ENCODE data around the gene TRPC4AP. TPM values are rescaled to one million over a fixed set of nuclear protein-coding genes. Genes with fewer than 3 reads are reported as not detected.

TRPC4AP gene
- total RNA-seq, 3 donors from 2014 or later (not counting 1 experiment from before 2014, with no cell fraction given), result 72.3 to 79.0 (median 74.4) TPM

- Mint-ChIP-seq H3K27me3 (ENCODE audit: low read depth in 2 of 2) (no peaks in the 10 kb centered on the region), H3K27ac (no peak overlapping the region), H3K4me1 (peaks cover 0 to 5% of the 10 kb centered on the region in 2 donors), H3K36me3 (peaks cover 11% of the 10 kb centered on the region), H3K4me3 (no peak overlapping the region), H3K9me3 (no peaks in the 10 kb centered on the region)
- no peak for DNase-seq
- no peak overlapping the region for H3K4me3 ChIP-seq (ENCODE audit: low read length)
- WGBS (ENCODE audit: insufficient coverage), result 95% methylated on average over 20 of the region's 20 CpGs
- no peak for TF ChIP-seq CTCF (IDR thresholded peaks at IDR 0.05)
- intact Hi-C loops (cut with micrococcal nuclease), result no loop called here
- no peak for ATAC-seq
- H3K27ac ChIP-seq (ENCODE audit: low read length), result no peak overlapping the region
- H3K4me1 ChIP-seq (ENCODE audit: control insufficient read depth, insufficient read depth, low read length), result no peaks in the 10 kb centered on the region
- H3K36me3 ChIP-seq (ENCODE audit: control insufficient read depth, insufficient read depth, low read length), result peaks cover 90% of the 10 kb centered on the region
- no peaks in the 10 kb centered on the region for H3K27me3 ChIP-seq (ENCODE audit: control insufficient read depth, insufficient read depth, low read length)
- no peaks in the 10 kb centered on the region for H3K9me3 ChIP-seq (ENCODE audit: control insufficient read depth, insufficient read depth, low read length)
Measured at GRCh38 chr20:35004749-35005462, 87.7 kb downstream of the TRPC4AP start.

GRCh38 chr20:35004051-35004725, 88.4 kb downstream of the TRPC4AP start:
- intact Hi-C loops (cut with micrococcal nuclease), result no loop called here
- WGBS (ENCODE audit: insufficient coverage), result 90% methylated on average over 18 of the region's 18 CpGs
- ATAC-seq, result no peak
- no peaks in the 10 kb centered on the region for H3K27me3 Mint-ChIP-seq (ENCODE audit: low read depth in 2 of 2)
- H3K9me3 ChIP-seq (ENCODE audit: control insufficient read depth, insufficient read depth, low read length), result no peaks in the 10 kb centered on the region
- H3K4me1 Mint-ChIP-seq, result peaks cover 0 to 5% of the 10 kb centered on the region in 2 donors
- H3K4me3 Mint-ChIP-seq, result no peak overlapping the region
- no peaks in the 10 kb centered on the region for H3K27me3 ChIP-seq (ENCODE audit: control insufficient read depth, insufficient read depth, low read length)
- H3K36me3 ChIP-seq (ENCODE audit: control insufficient read depth, insufficient read depth, low read length), result peaks cover 86% of the 10 kb centered on the region
- no peak for DNase-seq
- no peak overlapping the region for H3K4me3 ChIP-seq (ENCODE audit: low read length)
- no peaks in the 10 kb centered on the region for H3K4me1 ChIP-seq (ENCODE audit: control insufficient read depth, insufficient read depth, low read length)
- no peaks in the 10 kb centered on the region for H3K9me3 Mint-ChIP-seq
- no peak overlapping the region for H3K27ac ChIP-seq (ENCODE audit: low read length)
- TF ChIP-seq CTCF (IDR thresholded peaks at IDR 0.05), result no peak
- H3K36me3 Mint-ChIP-seq, result peaks cover 8% of the 10 kb centered on the region
- H3K27ac Mint-ChIP-seq, result no peak overlapping the region

GRCh38 chr20:35003211-35004031, 89.2 kb downstream of the TRPC4AP start:
- H3K36me3 ChIP-seq (ENCODE audit: control insufficient read depth, insufficient read depth, low read length), result peaks cover 79% of the 10 kb centered on the region
- H3K4me1 ChIP-seq (ENCODE audit: control insufficient read depth, insufficient read depth, low read length), result no peaks in the 10 kb centered on the region
- H3K27ac ChIP-seq (ENCODE audit: low read length), result no peak overlapping the region
- intact Hi-C loops (cut with micrococcal nuclease), result no loop called here
- no peak overlapping the region for H3K27ac Mint-ChIP-seq
- peaks cover under 1 to 5% of the 10 kb centered on the region in 2 donors for H3K4me1 Mint-ChIP-seq
- H3K27me3 ChIP-seq (ENCODE audit: control insufficient read depth, insufficient read depth, low read length), result no peaks in the 10 kb centered on the region
- H3K9me3 ChIP-seq (ENCODE audit: control insufficient read depth, insufficient read depth, low read length), result no peaks in the 10 kb centered on the region
- H3K4me3 ChIP-seq (ENCODE audit: low read length), result no peak overlapping the region
- TF ChIP-seq CTCF (IDR thresholded peaks at IDR 0.05), result no peak
- H3K9me3 Mint-ChIP-seq, result no peaks in the 10 kb centered on the region
- no peaks in the 10 kb centered on the region for H3K27me3 Mint-ChIP-seq (ENCODE audit: low read depth in 2 of 2)
- no peak overlapping the region for H3K4me3 Mint-ChIP-seq
- ATAC-seq (no peak), DNase-seq (no peak)
- H3K36me3 Mint-ChIP-seq, result peaks cover under 1% of the 10 kb centered on the region
- 96% methylated on average over 24 of the region's 25 CpGs for WGBS (ENCODE audit: insufficient coverage)
